IMR-90 (cell line): Measurements from ENCODE around the gene RMND5A. TPM values are rescaled to one million over a fixed set of nuclear protein-coding genes. Genes with fewer than 3 reads are reported as not detected.

Experiments
- ATAC-seq: fragments of 200-7000 bp; cut with Tn5 transposase; 2 replicates; pipeline ENCODE4 v1.9.1; 2020; ENCODE audit warnings: low read depth, mild to moderate bottlenecking, moderate library complexity
- BruUV-seq: library from RNA; stranded (reverse); fragments of 400-500 nt; replicated peaks from 2 replicates; lab custom pipeline; 2021; lab: Mats Ljungman, UMichigan
- CTCF ChIA-PET: fragments of 300-600 bp; formaldehyde crosslinking; extraction: SDS; loops from one replicate; lab custom pipeline; 2021; ENCODE audit warnings: antibody characterized with exemption; lab: Yijun Ruan, JAX
- POLR2A ChIA-PET: fragments of 300-600 bp; sonication (Branson Sonifier 250); formaldehyde crosslinking; loops from one replicate; lab custom pipeline; 2022; ENCODE audit warnings: antibody characterized with exemption; ENCODE audit not compliant: unreplicated experiment; lab: Charles Lee
- DNase-seq: peaks from one replicate; pipeline ENCODE4 v3.0.0; 2013
- H2AFZ ChIP-seq: replicated peaks from 2 replicates; pipeline ENCODE3; 2013; ENCODE audit warnings: low read length, mild to moderate bottlenecking; ENCODE audit not compliant: poor library complexity
- H2AK5ac ChIP-seq: 2 replicates; pipeline ENCODE4 v1.6.1; 2013; ENCODE audit warnings: low read depth, low read length, inconsistent platforms
- H2AK9ac ChIP-seq: replicated peaks from 2 replicates; pipeline ENCODE3; 2013; ENCODE audit warnings: mild to moderate bottlenecking, low read depth, low read length, moderate library complexity; ENCODE audit not compliant: poor library complexity
- H2BK120ac ChIP-seq: 2 replicates; pipeline ENCODE4 v1.6.1; 2013; ENCODE audit warnings: low read depth, low read length, inconsistent platforms
- H2BK15ac ChIP-seq: 3 replicates; pipeline ENCODE4 v1.6.1; 2013; ENCODE audit warnings: low read depth, low read length, inconsistent platforms
- H2BK20ac ChIP-seq: 2 replicates; pipeline ENCODE4 v1.6.1; 2013; ENCODE audit warnings: low read depth, mild to moderate bottlenecking, inconsistent platforms, low read length, moderate library complexity
- H2BK5ac ChIP-seq: 2 replicates; pipeline ENCODE4 v1.6.1; 2013; ENCODE audit warnings: mild to moderate bottlenecking, low read depth, low read length, inconsistent platforms; ENCODE audit not compliant: poor library complexity, severe bottlenecking
- H3K14ac ChIP-seq: replicated peaks from 2 replicates; pipeline ENCODE4 v1.6.1; 2013; ENCODE audit warnings: low read depth, low read length, inconsistent platforms
- H3K18ac ChIP-seq: 2 replicates; pipeline ENCODE4 v1.6.1; 2013; ENCODE audit warnings: low read depth, low read length, control low read depth
- H3K23ac ChIP-seq: 2 replicates; pipeline ENCODE4 v1.6.1; 2013; ENCODE audit warnings: low read depth, low read length, inconsistent platforms
- H3K27ac ChIP-seq: 2 replicates; pipeline ENCODE4 v1.5.1; 2013; ENCODE audit warnings: mild to moderate bottlenecking, control low read depth, low read length; ENCODE audit not compliant: insufficient read depth
- H3K27me3 ChIP-seq: 2 replicates; pipeline ENCODE4 v1.6.1; 2013; ENCODE audit warnings: low read length; ENCODE audit not compliant: control insufficient read depth, insufficient read depth
- H3K36me3 ChIP-seq: 2 replicates; pipeline ENCODE4 v1.6.1; 2013; ENCODE audit warnings: low read length, mixed read lengths; ENCODE audit not compliant: control insufficient read depth, insufficient read depth
- H3K4ac ChIP-seq: 2 replicates; pipeline ENCODE4 v1.6.1; 2013; ENCODE audit warnings: low read depth, low read length, inconsistent platforms
- H3K4me1 ChIP-seq: 2 replicates; pipeline ENCODE4 v1.6.1; 2013; ENCODE audit warnings: low read length, mixed read lengths; ENCODE audit not compliant: control insufficient read depth, insufficient read depth
- H3K4me2 ChIP-seq: 2 replicates; pipeline ENCODE4 v1.6.1; 2013; ENCODE audit warnings: low read depth, mild to moderate bottlenecking, control low read depth, low read length, moderate library complexity
- H3K4me3 ChIP-seq: 2 replicates; pipeline ENCODE4 v1.5.1; 2013; ENCODE audit warnings: low read depth, mild to moderate bottlenecking, control low read depth, low read length, moderate library complexity; ENCODE audit not compliant: insufficient read depth
- H3K56ac ChIP-seq: 2 replicates; pipeline ENCODE4 v1.6.1; 2013; ENCODE audit warnings: low read length, inconsistent platforms; ENCODE audit not compliant: insufficient read depth; ENCODE audit errors: extremely low read depth
- H3K79me1 ChIP-seq, 2 experiments: 2 replicates each; pipeline ENCODE4 v1.6.1; 2013; ENCODE audit warnings: low read length in 2 of 2, inconsistent platforms in 1 of 2, low read depth in 1 of 2
- H3K9ac ChIP-seq: 2 replicates; pipeline ENCODE4 v1.6.1; 2013; ENCODE audit warnings: low read depth, low read length, control low read depth
- H3K9me1 ChIP-seq: 2 replicates; pipeline ENCODE4 v1.6.1; 2013; ENCODE audit warnings: low read length, inconsistent platforms; ENCODE audit not compliant: insufficient read depth
- H3K9me3 ChIP-seq: 2 replicates; pipeline ENCODE4 v1.6.1; 2013; ENCODE audit warnings: low read length; ENCODE audit not compliant: control insufficient read depth, insufficient read depth
- H4K20me1 ChIP-seq: 2 replicates; pipeline ENCODE4 v1.6.1; 2013; ENCODE audit warnings: low read length, inconsistent platforms; ENCODE audit not compliant: insufficient read depth
- H4K5ac ChIP-seq: 2 replicates; pipeline ENCODE4 v1.6.1; 2013; ENCODE audit warnings: mild to moderate bottlenecking, low read depth, low read length, control low read depth
- H4K8ac ChIP-seq, 2 experiments: 2 replicates each; pipeline ENCODE4 v1.6.1; 2013; ENCODE audit warnings: low read depth in 2 of 2, low read length in 2 of 2, control low read depth in 1 of 2, inconsistent platforms in 1 of 2
- H4K91ac ChIP-seq: 2 replicates; pipeline ENCODE4 v1.6.1; 2013; ENCODE audit warnings: low read depth, low read length, inconsistent platforms; ENCODE audit not compliant: insufficient read depth
- BHLHE40 ChIP-seq: fragments of 150-350 bp; IDR thresholded peaks from 2 replicates; pipeline ENCODE4 v1.6.1; 2016; ENCODE audit warnings: mild to moderate bottlenecking, low read depth, low read length
- CEBPB ChIP-seq: IDR thresholded peaks from 2 replicates; pipeline ENCODE4 v1.6.1; 2012; ENCODE audit warnings: low read depth, low read length, improper control_type of control experiment
- CHD1 ChIP-seq: IDR thresholded peaks from 2 replicates; pipeline ENCODE4 v1.6.1; 2012; ENCODE audit warnings: low read depth, low read length, improper control_type of control experiment
- CTCF ChIP-seq: conservative IDR thresholded peaks from 2 replicates; pipeline ENCODE4 v1.5.1; 2012; ENCODE audit warnings: mild to moderate bottlenecking, low read depth, low read length, improper control_type of control experiment
- ELK1 ChIP-seq: fragments of 150-350 bp; IDR thresholded peaks from 2 replicates; pipeline ENCODE4 v1.6.1; 2016; ENCODE audit warnings: low read depth, mild to moderate bottlenecking, low read length, moderate library complexity, borderline replicate concordance
- FOS ChIP-seq: fragments of 150-350 bp; IDR thresholded peaks from 2 replicates; pipeline ENCODE4 v1.6.1; 2016; ENCODE audit warnings: low read depth, low read length
- MAFK ChIP-seq: IDR thresholded peaks from 2 replicates; pipeline ENCODE4 v1.6.1; 2012; ENCODE audit warnings: low read depth, low read length, improper control_type of control experiment
- MAZ ChIP-seq: IDR thresholded peaks from 2 replicates; pipeline ENCODE4 v1.6.1; 2012; ENCODE audit warnings: low read depth, mild to moderate bottlenecking, low read length, improper control_type of control experiment, moderate library complexity, borderline replicate concordance
- MXI1 ChIP-seq: IDR thresholded peaks from 2 replicates; pipeline ENCODE4 v1.6.1; 2012; ENCODE audit warnings: low read depth, mild to moderate bottlenecking, low read length, moderate library complexity, borderline replicate concordance
- NFE2L2 ChIP-seq: fragments of 150-350 bp; IDR thresholded peaks from 2 replicates; pipeline ENCODE4 v1.6.1; 2016; ENCODE audit warnings: low read depth, mild to moderate bottlenecking, low read length
- POLR2A ChIP-seq: IDR thresholded peaks from 2 replicates; pipeline ENCODE4 v1.6.1; 2012; ENCODE audit warnings: mild to moderate bottlenecking, low read depth, low read length
- RAD21 ChIP-seq: IDR thresholded peaks from 2 replicates; pipeline ENCODE4 v1.6.1; 2012; ENCODE audit warnings: low read length, improper control_type of control experiment
- RCOR1 ChIP-seq: IDR thresholded peaks from 2 replicates; pipeline ENCODE4 v1.6.1; 2012; ENCODE audit warnings: mild to moderate bottlenecking, low read length, improper control_type of control experiment; ENCODE audit not compliant: insufficient replicate concordance
- RFX5 ChIP-seq: IDR thresholded peaks from 2 replicates; pipeline ENCODE4 v1.8.0; 2012; ENCODE audit warnings: low read depth, mild to moderate bottlenecking, low read length, moderate library complexity
- SMC3 ChIP-seq: fragments of 150-350 bp; IDR thresholded peaks from 2 replicates; pipeline ENCODE4 v1.6.1; 2016; ENCODE audit warnings: low read depth, mild to moderate bottlenecking, antibody characterized with exemption, low read length, moderate library complexity
- USF2 ChIP-seq: fragments of 150-350 bp; IDR thresholded peaks from 2 replicates; pipeline ENCODE4 v1.6.1; 2017; ENCODE audit warnings: mild to moderate bottlenecking, antibody characterized with exemption, low read length, low read depth
- WGBS, 2 experiments: methylation state at CpG; one replicate each; pipeline versions ENCODE4 v1.1.5 to v1.1.7; 2013; ENCODE audit warnings: missing lambda C conversion rate in 2 of 2; ENCODE audit not compliant: insufficient read length in 1 of 2; ENCODE audit errors: extremely low coverage in 2 of 2; 5-methylcytosine and 5-hydroxymethylcytosine counted together
- dilution Hi-C: fragments of 300-500 bp; cut with HindIII; formaldehyde crosslinking; loops from one replicate; pipeline ENCODE4 v1.14.3; 2018; ENCODE audit warnings: low sequenced_read_pairs; ENCODE audit not compliant: unreplicated experiment
- in situ Hi-C: fragments of 300-500 bp; cut with MboI; formaldehyde crosslinking; loops from 3 replicates; pipeline ENCODE4 v1.14.3; 2019; ENCODE audit warnings: low sequenced_read_pairs, inconsistent platforms, mixed read lengths
- intact Hi-C: fragments of 100-400 bp; cut with micrococcal nuclease; formaldehyde crosslinking; loops from 2 replicates; pipeline ENCODE4 v1.10.0; 2022
- polyA plus RNA-seq, 3 experiments: library from polyadenylated mRNA; depleted of rRNA; stranded (reverse); fragments of >200 nt; gene quantifications; 2 replicates each; pipeline ENCODE4 v1.2.3, GENCODE V29; 2012; ENCODE audit warnings: low replicate concordance in 1 of 3
- total RNA-seq: library from RNA; depleted of rRNA; stranded (reverse); fragments of >200 nt; gene quantifications from 2 replicates; pipeline ENCODE4 v1.2.3, GENCODE V29; 2012

The RMND5A gene
- total and polyA plus RNA-seq, 2 of the 4 experiments (the other 2 are of a cell fraction), result 5.1 to 16.0 TPM

GRCh38 chr2:86781363-86781762, 61.3 kb downstream of the RMND5A start:
- H2BK120ac ChIP-seq, result no peak overlapping the region
- H3K18ac ChIP-seq, result no peak overlapping the region
- POLR2A ChIA-PET, result no interaction called here
- H3K27me3 ChIP-seq, result peaks cover 18% of the 10 kb centered on the region
- H3K9me3 ChIP-seq, result no peaks in the 10 kb centered on the region
- WGBS, 2 experiments, result no CpG with 5 or more reads among the region's 9 CpGs
- intact Hi-C loops (no loop called here), dilution Hi-C loops (no loop called here), in situ Hi-C loops (no loop called here)
- DNase-seq (no peak), ATAC-seq (no peak)
- no peak overlapping the region for H3K23ac ChIP-seq
- no peak overlapping the region for H3K4ac ChIP-seq
- H4K20me1 ChIP-seq, result no peaks in the 10 kb centered on the region
- CTCF ChIA-PET, result no interaction called here
- H3K79me1 ChIP-seq, result no peaks in the 10 kb centered on the region
- no peak overlapping the region for H4K8ac ChIP-seq
- no peak overlapping the region for H3K27ac ChIP-seq
- H3K14ac ChIP-seq, result no peak overlapping the region
- H3K9ac ChIP-seq, result no peak overlapping the region
- H2BK5ac ChIP-seq, result no peak overlapping the region
- TF ChIP-seq RAD21 (no peak), MAZ (no peak), FOS (no peak), ELK1 (no peak), MAFK (no peak), CEBPB (no peak), USF2 (no peak), CTCF (no peak), BHLHE40 (no peak), POLR2A (no peak), MXI1 (no peak), CHD1 (no peak), NFE2L2 (no peak), SMC3 (no peak), RCOR1 (no peak), RFX5 (no peak)
- no peak overlapping the region for H4K91ac ChIP-seq
- no peak overlapping the region for H3K56ac ChIP-seq
- BruUV-seq, result no TSS peak
- H3K36me3 ChIP-seq, result no peaks in the 10 kb centered on the region
- H2AFZ ChIP-seq, result no peak overlapping the region
- H3K9me1 ChIP-seq, result no peaks in the 10 kb centered on the region; the same call in 1 of the 2 replicates
- H2AK9ac ChIP-seq, result no peak overlapping the region
- no peak overlapping the region for H4K5ac ChIP-seq
- no peak overlapping the region for H2BK15ac ChIP-seq
- H2AK5ac ChIP-seq, result no peak overlapping the region
- no peaks in the 10 kb centered on the region for H3K4me1 ChIP-seq
- H3K4me2 ChIP-seq, result no peak overlapping the region
- H3K4me3 ChIP-seq, result no peak overlapping the region
- H2BK20ac ChIP-seq, result no peak overlapping the region
